RWPE1 (cell line): Measurements from ENCODE around the gene HOXB7.

Experiments used
- CTCF ChIA-PET: fragments of 350-600 bp; sonication (Branson Sonifier 250); formaldehyde crosslinking; extraction: SDS; loops from one replicate; lab custom pipeline; 2021; lab: Yijun Ruan, JAX
- POLR2A ChIA-PET: fragments of 400-600 bp; formaldehyde crosslinking; extraction: SDS; loops from one replicate; lab custom pipeline; 2020; ENCODE audit warnings: antibody characterized with exemption; ENCODE audit not compliant: low non-redundant PET; lab: Yijun Ruan, JAX
- DNase-seq: peaks from one replicate; pipeline ENCODE4 v3.0.0; 2012; ENCODE audit warnings: low spot score
- H3K27ac ChIP-seq: fragments of 450-650 bp; 2 replicates; pipeline ENCODE4 v1.5.1; 2017
- CTCF ChIP-seq: fragments of 450-650 bp; conservative IDR thresholded peaks from 2 replicates; pipeline ENCODE4 v1.5.1; 2017; ENCODE audit warnings: low read depth, mild to moderate bottlenecking

The HOXB7 gene

DNA sequence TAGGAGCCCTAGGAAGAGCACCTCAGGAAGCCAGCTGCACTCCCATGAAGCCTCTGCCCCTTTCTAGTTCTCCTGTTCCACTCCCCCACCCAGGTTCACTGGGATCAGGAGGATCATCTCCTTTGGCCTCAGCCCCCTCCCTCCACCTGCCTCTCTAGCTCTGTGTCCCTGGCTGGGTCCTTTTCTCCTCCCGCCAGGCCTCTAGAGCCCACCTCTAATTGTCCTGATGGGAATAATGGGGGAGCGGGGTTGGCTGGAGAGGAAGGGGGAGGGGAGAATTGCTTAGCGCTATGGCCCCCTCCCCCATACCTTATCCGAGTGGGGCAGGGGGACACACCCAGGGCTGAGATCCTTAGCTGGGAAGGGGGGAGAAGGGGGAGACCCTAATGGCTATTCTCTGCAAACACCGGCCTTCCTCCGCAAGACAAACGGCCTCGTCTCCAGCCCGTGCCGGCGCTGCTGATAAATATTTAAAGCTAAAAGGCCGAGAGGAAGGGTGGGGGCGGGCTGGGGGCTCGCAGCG is 997 bp downstream of the HOXB7 start:
- ChIA-PET POLR2A (no interaction called here), CTCF (interaction anchor here (0.6 to 2.6 kb wide), 3 partner anchors 9 to 275 kb away, joined by 3 to 15 read pairs (median 3); no protein-coding TSS in a partner anchor)
- DNase-seq, result no peak
- H3K27ac ChIP-seq, result peak overlapping the region; percentile 92
- no peak for TF ChIP-seq CTCF

DNA sequence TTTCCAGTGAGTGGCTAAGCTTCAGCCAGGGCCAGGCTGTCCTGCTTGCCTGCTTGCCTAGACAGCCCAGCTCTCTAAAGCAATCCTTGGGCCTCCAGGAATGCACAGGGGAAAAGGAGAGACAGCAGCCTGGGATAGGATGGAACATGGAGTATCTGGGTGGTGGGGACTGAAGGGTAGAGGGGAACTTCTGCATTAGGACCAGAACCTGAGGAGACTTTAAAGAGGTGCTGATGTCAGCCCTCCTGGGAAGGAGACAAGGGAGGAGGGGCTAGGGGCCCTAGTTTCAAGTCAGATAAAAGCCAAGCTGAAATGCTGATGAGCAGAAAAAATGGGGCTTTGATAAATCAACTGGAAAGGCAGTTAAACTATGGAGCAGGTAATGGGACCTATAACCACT is 1.8 kb downstream of the HOXB7 start:
- CTCF ChIA-PET, result interaction anchor here (0.6 to 2.6 kb wide), 3 partner anchors 8 to 275 kb away, joined by 3 to 15 read pairs (median 3); no protein-coding TSS in a partner anchor
- POLR2A ChIA-PET, result no interaction called here
- TF ChIP-seq CTCF, result no peak

DNA sequence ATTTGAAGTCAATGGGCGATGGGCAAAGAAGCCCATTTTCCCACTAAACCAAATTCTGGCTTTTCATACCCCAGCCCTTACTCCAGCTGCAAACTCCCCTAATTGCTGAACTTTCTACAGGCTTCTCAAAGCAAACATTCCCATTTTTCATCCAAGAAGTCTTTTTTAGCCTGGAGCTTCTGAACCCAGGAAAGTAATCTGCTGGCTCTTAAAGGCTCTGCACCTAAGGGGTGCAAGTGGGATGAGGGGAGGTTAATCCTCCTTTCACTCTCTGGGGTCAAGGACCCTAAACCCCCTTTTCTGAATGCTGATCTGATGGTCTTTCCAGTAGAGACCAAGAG is 2.4 kb downstream of the HOXB7 start:
- no peak for DNase-seq
- POLR2A ChIA-PET, result no interaction called here
- CTCF ChIA-PET, result interaction anchor here (0.6 to 2.6 kb wide), 2 partner anchors 10 to 222 kb away, joined by 5 to 15 read pairs; no protein-coding TSS in a partner anchor
- no peak for TF ChIP-seq CTCF
- H3K27ac ChIP-seq, result peak overlapping the region; percentile 92; the same call in 1 of the 2 replicates

More for the DNA sequence above, 1.8 kb downstream of the HOXB7 start:
- H3K27ac ChIP-seq, result peak overlapping the region; percentile 92
- no peak for DNase-seq

- CTCF ChIA-PET, result interaction anchor here (0.6 kb wide), 1 partner anchor 760 kb away, joined by 3 read pairs; no protein-coding TSS in a partner anchor
- POLR2A ChIA-PET, result no interaction called here
- DNase-seq, result no peak
- peak overlapping the region; percentile 45 for H3K27ac ChIP-seq
- TF ChIP-seq CTCF, result no peak
Measured at GRCh38 chr17:48606892-48607614, 3.8 kb downstream of the HOXB7 start.

- H3K27ac ChIP-seq, result peak overlapping the region; percentile 97
- ChIA-PET POLR2A (no interaction called here), CTCF (interaction anchor here (0.6 kb wide), 1 partner anchor 759 kb away, joined by 3 read pairs; no protein-coding TSS in a partner anchor)
- no peak for TF ChIP-seq CTCF
- no peak for DNase-seq
Measured at GRCh38 chr17:48605991-48606891, 4.6 kb downstream of the HOXB7 start.

DNA sequence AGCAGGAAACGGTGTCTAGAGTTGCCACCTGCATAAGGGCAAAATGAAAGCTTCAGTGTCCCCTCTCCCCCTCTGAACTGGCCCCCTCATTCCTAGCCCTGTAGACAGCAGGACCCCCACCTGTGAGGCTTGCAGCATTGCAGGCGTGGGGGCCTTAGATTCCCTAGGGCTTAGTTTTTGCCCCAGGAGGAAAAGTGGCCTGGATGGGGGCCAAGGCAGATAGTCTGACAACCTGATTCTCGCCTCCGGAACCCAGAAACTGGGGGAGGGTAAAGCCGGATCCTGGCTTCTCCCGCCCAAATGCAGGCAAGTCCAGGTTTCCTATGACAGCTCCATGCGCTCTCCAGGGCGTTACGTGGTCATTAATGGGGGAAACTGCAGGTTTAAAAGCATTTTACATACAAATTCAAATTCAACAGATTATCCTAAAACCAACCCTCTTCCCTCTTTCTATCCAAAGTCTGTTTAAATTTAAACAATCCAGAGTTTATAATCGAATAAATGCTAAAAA is 5.4 kb downstream of the HOXB7 start:
- peak overlapping the region; percentile 97 for H3K27ac ChIP-seq
- CTCF ChIA-PET, result interaction anchor here (0.7 kb wide), 1 partner anchor 31 kb away, joined by 3 read pairs; no protein-coding TSS in a partner anchor
- POLR2A ChIA-PET, result no interaction called here

More for the DNA sequence above, 5.4 kb downstream of the HOXB7 start:
- no peak for TF ChIP-seq CTCF
- no peak for DNase-seq
